DMS79 treated with DMSO at 0.1 percent for 48 hours (cell line): ENCODE measurements around the gene PIP4K2B.
A peak's percentile ranks its signal among the peaks of the same experiment; 100 is the strongest.
"Not testable (repeated sequence)": the region's sequence is repeated elsewhere in the genome, so short reads cannot be mapped to it uniquely, and the experiment has no call there.

Source experiments
- DNase-seq: peaks from one replicate; lab custom pipeline; 2025; lab: John Stamatoyannopoulos, UW

PIP4K2B gene

DNA sequence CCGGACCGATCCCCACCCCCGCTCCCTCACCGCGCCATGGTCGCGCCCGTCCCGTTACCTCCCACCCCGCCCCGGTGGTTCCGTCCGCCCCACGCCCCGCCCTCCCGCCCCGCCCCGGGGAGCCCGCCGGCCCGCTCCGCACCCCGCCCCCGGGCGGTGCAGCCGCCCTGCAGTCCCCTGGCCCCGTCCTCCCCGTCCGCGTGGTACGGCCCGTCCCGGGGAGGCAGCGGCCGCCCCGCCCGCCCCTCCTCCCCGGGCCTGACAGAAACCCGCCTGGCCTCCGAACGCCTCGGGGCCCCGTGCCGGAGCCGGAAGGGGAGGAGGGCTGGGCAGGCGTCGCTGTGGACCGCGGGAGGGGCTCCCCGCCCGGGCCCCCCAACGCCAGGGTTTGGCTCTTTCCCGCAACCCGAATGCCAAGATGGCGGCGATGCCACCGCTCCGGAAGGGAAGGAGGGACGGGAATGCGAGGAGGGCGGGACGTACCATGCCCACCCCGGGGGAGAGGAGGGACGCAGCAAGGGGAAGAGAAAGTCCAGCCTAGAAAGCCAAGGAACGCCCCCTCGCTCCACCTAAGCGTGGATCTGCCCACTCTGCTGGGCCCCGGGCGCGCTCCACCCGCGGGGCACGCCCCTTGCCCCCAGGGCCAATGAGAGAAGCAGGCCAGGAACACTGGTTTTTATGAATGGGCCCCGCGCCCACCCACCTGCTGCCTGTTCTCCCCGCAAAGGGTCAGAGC is at the start of gene PIP4K2B:
Gene PIP4K2B, minus strand, starts transcription at position 56 of the 736 bp plus-strand sequence. CDS start 132 bp downstream, outside the sequence.
- DNase-seq: peak; percentile 98

DNA sequence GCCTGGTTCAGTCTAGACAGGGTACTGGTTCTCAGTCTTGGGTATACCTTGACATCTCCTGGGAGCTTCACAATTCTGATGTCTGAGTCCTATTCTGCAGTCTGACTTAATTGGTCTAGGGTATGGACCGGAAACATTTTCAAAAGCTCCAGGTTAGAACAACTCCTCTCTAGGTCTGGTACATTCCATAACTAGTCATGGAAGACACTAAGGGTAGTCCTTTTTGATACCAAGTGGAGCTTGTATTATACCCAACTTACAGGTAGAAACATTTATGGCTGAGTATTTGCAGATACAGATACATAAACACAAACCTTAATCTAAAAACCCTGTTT is 49.2 kb upstream of the PIP4K2B start:
- no peak for DNase-seq

DNA sequence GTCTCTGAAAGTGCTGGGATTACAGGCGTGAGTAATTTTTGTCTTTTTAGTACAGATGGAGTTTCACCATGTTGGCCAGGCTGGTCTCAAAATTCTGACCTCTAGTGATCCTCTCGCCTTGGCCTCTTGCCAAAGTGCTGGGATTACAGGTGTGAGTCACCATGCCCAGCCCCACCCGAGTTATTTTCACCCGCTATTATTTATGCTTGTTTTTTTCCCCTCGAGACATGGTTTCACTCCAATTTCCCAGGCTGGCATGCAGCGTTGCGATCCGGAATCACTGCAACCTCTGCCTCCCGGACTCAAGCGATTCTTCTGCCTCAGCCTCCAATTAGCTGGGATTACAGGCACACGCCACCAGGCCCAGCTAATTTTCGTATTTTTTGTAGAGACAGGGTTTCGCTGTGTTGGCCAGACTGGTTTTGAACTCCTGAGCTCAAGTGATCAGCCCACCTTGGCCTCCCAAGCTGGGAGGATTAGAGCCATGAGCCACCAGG is 45.0 kb upstream of the PIP4K2B start:
- no peak for DNase-seq

DNA sequence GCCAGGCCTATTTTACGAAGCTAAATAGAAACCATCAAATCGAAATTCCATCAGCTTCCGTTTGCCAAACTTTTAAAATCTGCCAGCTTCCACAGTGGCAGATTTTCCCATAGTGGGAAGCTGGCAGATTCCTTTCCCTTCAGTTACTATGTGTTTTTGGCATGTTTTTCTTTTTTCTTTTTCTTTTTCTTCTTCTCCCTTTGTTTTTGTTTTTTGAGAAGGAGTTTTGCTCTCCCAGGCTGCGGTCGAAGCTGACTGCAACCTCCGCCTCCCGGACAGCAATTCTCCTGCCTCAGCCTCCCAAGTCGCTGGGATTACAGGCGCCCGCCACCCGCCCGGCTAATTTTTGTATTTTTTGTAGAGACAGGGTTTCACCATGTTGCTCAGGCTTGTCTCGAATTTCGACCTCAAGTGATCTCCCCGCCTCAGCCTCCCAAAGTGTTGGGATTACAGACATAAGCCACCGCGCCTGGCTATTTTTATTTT is 26.4 kb upstream of the PIP4K2B start:
- DNase-seq: no peak

DNA sequence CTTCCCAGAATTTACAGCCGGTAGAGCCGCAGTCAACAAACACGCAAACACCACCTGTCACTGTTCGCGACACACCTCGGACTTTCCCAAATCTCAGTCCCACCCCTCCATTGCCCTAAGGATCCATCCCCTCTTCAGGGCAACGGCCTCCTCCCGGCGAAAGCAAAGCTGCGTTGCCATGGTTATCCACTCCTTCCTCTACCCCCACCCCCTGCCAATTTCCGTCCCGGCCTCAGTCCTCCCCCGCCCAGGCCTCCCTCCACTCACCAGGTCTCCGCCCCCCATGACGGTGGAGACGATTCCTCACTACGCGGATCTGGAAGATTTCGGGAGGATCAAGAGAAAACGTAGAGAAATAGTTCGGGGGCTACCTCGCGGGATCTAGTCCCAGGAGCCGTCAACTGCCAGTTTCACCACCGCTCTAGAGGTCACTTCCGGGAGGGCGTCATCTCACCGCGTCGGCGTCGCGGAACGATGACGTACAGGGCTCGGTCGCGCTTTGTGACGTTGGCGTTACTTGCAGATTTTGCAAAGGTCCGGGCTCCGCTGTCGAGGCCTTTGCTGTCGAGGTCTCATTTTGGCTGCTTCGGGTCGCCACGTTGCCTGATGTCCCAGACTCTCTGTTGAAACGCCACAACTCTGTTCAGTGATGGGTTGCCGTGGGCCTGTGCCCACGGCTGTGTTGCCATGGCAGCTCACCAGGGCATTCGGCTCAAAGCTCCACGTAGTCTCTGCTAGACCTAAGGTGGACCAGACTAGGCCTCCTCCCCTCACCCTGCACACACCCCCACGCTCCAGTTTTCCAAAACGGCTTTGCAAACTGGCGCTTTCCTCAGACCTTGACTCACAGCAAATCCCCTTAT is 25.8 kb upstream of the PIP4K2B start, which contains the start of gene CWC25:
Gene CWC25, minus strand, starts transcription at position 423 of the 863 bp plus-strand sequence. Its CDS starts 138 bp downstream, at position 285.
- DNase-seq: peak; percentile 93

DNA sequence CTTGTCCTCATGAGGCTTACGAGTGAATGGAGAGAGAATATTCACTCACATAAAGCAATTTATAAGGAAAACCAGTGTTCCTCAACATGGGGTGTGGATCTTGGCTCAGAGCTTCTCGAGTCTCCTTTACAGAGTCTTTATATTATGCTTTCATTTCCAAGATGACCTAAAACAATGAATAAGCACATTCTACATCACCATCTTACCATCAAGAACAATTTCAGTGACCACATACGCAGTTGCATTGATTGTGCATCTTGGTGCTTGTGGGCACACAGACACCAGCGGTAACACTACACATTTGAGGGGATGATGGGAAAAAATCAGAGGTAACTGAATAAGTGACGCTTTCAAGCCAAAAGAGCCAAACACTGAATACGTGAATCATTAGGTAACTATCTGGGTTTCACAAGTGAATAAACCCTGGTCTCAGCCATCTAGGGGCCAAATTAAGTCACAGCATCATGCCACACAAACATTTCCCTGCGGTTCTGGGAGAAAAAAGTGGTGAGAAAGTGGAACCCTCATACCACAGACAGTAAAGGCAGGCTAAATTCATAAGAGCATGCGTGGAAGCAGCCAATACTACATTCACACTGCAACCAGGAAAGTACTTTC is 16.3 kb upstream of the PIP4K2B start:
- no peak for DNase-seq

DNA sequence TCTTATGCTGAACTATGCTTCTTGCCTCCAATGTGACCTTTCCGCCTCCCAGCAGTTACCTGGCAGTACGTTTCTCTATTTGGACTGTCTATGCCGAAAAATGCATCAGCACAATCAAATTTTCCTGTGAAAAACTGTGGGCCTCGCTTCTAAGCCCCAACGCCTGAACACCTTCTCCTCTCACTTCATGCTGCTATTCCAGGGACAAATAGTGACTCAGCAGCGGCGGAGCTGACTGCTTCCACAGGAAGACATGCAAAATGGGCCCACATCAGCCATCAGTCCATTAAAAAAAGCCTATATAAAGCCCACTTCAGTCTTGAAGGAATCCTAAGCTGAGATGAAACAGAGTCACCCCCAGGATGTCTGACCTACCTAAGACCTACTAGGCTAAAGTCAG is 10.5 kb upstream of the PIP4K2B start:
- DNase-seq: no peak

DNA sequence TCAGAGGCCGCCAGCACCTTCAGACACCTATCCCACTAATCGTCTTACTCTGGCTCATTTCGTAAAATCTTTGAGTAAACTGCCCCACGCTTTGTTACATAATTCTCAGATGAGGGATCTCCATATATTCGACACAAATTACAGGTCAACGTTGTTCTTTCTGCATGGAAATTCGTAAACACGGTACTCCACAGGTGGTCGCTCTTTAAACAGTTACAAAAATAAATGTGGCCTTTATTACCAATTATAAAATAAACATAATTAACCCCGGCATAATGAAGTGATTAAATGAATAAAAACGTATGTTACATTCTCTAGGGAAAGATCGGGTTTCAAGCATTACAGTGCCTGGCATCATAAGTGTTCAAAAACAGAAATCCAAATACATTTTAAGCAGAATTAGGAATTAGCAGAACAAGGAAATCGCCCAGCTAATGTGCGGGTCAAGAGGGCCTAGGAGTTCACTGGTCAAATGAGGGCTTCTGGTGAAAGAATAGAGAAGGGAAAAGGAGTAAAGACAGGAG is 943 bp upstream of the PIP4K2B start:
- DNase-seq: peak; percentile 44

DNA sequence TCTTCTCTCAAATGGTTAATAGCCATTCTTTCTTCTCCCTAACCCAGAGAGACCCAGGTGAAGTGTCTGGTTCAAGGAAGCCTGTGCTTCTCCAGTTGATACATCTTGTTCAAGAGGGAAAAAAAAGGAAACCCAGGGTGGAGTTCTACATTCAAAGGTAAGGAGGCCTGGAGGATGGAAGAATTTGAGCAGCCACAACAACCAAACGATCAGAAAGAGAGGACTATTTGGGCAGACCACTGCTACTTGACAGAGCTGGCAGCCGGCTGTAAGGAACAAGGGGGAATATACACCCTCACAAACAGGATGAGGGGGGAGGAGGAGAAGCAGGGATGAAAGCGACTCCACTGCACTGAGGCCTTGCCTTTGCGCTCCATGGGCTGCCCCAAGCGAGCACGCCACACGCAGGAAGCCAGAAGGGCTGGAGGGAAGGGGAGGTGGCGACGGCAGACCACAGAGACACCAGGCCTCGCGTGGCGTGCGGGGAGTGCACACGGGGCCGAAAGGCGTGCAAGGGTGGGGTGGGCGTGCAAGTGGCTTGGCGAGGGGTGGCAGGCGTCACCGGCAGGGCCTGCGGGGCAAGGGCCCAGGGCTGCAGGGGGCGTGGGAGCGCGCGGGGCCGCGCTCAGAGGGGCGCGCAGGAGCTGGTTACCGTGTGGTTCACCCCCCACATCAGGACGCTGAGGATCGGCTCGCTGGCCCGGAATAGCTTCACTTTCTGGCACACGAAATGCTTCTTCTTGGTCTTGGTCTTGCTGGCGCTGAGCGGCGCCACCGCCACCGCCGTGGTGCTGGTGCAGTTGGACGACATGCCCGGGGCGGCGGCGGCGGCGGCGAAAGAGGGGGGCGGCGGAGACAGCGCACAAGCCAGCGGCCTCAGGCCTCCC is 499 bp downstream of the PIP4K2B start:
- DNase-seq: peak; percentile 62

DNA sequence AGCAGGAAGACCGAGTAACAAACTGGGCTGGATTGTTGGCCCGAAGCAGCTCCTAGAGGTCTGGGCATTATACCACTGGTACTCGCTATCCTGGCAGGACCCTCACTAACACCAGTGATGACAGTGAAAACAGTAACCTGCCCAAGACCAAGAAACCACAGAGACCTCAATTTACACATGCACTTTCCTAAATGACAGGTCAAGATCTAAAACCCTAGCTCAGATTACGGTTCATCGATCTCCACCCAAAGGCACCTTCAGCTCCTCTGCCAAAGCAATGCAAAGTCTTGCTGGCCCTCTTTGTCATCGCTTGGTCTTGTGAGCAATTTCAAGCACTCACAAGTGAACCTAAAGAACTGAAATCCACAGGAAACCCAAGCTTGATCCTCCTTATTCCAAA is 1.5 kb downstream of the PIP4K2B start:
- no peak for DNase-seq

DNA sequence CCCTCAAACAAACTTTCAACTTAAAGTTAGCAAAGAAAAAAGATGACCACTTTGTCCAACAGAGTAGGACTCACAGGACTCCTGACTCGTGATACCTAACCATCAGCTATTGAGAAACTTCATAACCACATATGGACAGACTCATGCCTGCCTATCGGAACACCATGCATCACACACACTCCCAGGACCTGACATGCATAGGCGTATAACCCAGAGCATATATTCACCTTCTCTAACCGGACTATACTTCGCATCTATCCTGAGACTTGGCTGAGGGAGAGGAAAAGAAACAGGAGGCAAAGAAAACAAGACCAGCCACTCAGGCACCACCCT is 2.2 kb downstream of the PIP4K2B start:
- no peak for DNase-seq

DNA sequence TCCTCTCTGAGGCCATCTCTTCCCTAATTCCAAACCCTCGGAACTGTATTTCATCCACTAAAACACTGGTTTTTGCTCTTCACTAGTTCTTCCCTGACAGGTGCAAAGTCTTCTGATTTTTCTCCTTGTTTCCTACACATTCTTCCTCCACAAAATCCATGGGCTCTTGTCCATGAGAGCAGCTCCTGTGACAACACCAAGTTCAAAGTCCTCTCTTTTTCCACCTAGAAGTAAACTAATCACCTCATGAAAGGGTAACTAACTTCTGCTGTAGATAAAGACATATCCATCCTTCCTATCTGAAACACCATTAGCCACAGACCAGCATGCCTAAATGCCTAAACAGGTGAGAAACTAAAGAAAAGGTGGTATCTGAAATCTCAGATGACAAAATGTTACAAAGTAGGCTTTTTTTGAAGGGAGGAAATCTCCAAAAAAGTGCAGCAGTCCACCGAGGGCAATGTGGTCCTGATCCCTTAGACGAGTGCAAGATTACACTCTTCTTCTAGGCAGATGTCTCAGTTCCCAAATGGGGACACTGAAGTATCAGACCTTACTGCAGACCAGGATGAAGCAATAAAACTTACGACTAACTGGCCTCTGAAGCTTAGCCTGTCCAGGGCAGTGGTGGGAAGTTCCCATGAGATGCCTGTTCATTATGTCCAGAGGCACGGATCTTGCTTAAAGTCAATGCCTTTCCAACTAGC is 2.8 kb downstream of the PIP4K2B start:
- no peak for DNase-seq

DNA sequence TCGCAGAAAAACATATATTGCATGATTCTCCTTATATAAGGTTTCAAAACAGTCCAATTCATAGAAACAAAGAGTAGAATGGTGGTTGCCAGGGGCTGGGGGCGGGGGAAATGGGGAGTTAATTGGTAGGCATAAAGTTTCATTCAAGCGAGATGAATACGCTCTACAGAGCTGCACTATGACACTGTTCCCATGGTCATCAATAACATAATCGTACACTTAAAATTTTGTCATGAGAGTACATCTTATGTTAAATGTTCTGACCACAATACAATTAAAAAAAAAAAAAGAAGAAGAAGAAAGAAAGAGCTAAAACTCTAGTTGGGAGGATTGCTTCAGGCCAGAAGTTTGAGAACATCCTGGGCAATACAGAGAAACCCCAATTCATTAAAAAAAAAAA is 5.1 kb downstream of the PIP4K2B start:
- no peak for DNase-seq

DNA sequence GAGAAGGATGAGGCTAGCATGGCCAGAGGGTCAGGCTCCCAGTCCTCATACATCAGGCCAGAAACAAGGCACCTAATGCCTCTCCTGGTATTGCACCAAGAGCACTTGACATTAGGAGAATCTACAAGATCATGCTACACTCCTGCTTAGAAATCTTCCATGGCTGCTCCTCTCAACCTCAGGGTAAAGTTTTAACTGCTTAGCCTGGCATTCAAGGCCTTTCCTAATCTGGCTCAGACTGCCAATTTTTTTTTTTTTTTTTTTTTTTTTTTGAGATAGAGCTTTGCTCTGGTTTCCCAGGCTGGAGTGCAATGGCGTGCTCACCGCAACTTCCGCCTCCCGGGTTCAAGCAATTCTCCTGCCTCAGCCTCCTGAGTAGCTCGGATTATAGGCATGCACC is 8.2 kb downstream of the PIP4K2B start:
- no peak for DNase-seq

DNA sequence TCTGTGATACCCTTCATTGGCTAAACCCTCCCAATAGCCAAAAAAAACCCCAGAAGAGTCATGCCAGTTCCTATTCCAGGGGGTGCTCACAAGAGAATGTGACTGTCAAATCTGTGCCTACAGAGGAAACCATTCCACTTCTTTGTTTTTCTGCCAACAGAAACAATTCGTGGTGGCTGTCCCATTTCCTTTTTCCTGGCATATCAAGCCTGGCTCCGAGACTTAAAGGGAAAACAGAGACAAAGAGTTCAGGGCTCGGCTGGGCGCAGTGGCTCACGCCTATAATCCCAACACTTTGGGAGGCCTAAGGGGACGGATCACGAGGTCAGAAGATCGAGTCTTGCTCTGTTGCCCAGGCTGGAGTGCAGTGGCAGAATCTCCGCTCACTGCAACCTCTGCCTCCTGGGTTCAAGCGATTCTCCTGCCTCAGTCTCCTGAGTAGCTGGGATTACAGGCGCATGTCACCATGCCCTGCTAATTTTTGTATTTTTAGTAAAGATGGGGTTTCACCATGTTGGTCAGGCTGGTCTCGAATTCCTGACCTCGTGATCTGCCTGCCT is 9.1 kb downstream of the PIP4K2B start:
- not testable (repeated sequence) for DNase-seq

DNA sequence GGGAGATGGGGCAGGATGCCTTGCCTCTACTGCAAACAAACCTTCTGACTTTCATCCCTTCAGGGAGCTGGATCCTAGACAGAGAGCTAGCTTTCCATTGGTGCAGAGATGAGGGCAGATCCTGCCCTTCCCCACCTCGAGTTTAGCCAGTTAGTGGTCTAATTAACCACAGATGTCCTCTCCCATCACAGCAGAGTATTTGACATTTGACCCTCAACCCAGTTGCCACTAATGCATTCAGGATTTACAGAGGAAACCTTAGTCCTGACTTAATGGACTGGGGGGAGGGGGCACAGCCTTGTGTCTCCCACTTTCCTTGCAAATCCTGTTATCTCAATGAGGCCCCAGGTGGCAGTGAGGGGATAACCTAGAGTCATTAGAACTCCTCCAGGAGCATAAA is 10.2 kb downstream of the PIP4K2B start:
- no peak for DNase-seq

DNA sequence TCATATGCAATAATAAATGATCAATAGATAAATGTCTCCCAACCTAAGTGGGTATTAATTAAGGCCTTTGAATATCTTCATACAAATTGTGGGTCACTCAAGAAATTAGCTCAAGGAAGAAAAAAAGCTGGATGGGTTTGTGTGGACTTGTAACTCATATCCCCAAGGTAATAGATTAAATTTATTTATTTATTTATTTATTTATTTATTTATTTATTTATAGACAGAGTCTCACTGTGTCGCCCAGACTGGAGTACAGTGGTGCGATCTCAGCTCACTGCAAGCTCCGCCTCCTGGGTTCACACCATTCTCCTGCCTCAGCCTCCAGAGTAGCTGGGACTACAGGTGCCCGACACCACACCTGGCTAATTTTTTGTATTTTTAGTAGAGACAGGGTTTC is 11.4 kb downstream of the PIP4K2B start:
- DNase-seq: not testable (repeated sequence)

DNA sequence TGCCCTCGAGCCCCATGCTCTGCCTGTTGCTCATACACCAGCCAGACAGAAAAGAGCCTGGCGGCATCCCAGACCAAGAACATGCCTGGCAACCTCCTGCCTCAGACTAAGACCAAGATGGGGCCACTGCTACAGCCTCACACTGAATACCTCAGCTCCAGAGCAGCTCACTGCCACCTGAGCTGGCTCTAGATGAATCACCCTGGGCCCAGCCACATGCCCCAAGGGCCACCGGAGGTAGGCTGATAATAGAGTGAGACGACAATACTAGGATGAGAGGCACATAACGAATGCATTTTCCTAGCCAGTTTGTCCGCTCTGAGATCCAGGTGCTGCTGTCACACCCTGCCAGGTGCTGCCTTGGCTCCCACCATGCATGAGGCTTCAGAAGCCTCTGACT is 13.0 kb downstream of the PIP4K2B start:
- DNase-seq: no peak

DNA sequence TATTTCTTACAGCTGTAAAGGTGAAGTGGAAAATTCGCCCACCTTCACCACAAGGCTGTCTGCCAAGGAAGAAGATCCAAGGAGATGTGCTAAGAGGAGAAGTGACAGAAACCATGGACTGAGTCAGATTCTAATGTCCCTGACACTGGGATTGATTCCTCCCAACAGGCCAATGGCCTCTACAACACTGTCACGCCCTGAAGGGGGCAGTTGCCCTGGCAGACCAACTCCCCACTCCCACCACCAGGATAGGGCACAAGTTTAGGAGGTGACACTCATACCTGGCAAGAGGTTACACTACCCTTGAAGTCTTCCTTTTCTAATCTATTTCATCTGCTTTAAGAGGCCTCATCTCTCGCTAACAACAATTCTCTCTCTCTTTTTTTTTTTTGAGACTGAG is 16.1 kb downstream of the PIP4K2B start:
- no peak for DNase-seq
